ENCODE measurements around the gene GABRB1. TPM values are rescaled to one million over a fixed set of nuclear protein-coding genes. Genes with fewer than 3 reads are reported as not detected.
A peak's percentile ranks its signal among the peaks of the same experiment; 100 is the strongest.

GABRB1 gene
- polyA plus RNA-seq, 2 donors, result not detected

DNA sequence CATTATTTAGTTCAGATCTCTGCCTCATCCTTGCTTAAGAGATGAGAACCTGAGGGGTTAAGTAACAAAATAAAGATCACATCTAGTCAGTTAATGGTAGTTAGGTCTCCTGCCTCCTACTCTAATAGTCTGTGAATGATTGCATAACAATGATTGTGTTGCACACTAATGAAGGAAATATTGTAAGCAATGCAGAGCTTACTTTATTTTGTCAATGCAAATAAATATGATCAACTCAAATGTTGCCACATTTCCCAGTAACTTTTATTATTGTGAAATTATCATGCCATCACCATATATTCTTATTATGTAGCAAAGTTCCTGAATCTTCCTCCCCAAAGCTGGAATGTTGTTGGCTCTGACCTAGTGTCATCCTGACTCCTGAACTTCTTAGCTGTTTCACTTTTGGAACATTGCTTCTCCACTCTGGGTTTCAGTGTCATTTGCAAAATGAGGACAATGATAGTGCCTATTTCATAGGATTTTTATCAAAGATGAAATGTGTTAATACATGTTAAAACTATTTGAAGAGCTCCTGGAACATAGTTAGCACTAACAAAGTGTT, 20.9 kb upstream of the GABRB1 start:
- Histone ChIP-seq H3K9me3 (ENCODE audit: control insufficient read depth in 2 of 2, insufficient read depth in 1 of 2, low read depth in 1 of 2, low read length in 1 of 2) (no peaks in the 10 kb centered on the region), H3K4me3 (ENCODE audit: low read depth in 1 of 2, low read length in 2 of 2) (no peak overlapping the region), H3K4me1 (ENCODE audit: control insufficient read depth in 2 of 2, insufficient read depth in 2 of 2, low read length in 1 of 2) (no peaks in the 10 kb centered on the region), H3K27ac (ENCODE audit: low read depth in 2 of 2, low read length in 1 of 2) (no peak overlapping the region), H3K36me3 (ENCODE audit: control insufficient read depth in 2 of 2, insufficient read depth in 2 of 2, low read length in 1 of 2) (no peaks in the 10 kb centered on the region), H3K27me3 (ENCODE audit: control insufficient read depth in 1 of 2, insufficient read depth in 2 of 2, low read length in 2 of 2) (no peaks in the 10 kb centered on the region)

DNA sequence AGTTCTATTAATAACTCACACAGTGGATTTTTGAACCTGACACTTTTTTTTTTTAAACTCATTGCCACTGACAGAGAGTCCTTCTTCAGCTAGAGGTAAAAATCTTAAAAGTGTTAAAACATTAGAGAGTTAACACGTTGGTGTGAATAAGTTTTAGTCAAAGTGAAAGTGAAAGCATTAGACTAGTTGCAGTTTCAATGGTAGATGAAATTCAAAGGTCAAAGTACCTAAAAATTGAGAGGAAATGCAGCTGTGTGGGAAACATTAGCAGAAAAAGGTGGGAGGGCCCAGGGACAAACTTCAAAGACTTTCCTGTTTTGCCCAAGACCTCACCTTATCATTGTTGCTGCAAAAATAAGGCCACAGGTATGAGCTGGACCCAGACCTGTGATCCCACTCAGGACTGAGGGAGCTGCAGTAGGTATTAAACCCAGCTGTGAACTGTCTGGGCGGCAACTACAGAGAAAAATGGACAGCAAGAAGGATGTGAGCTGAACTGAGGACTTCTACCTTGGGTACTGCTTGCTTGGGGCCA, 20.4 kb upstream of the GABRB1 start:
- H3K27me3 ChIP-seq (ENCODE audit: control insufficient read depth in 1 of 2, insufficient read depth in 2 of 2, low read length in 2 of 2), result no peaks in the 10 kb centered on the region
- H3K9me3 ChIP-seq (ENCODE audit: control insufficient read depth in 2 of 2, insufficient read depth in 1 of 2, low read depth in 1 of 2, low read length in 1 of 2), result no peaks in the 10 kb centered on the region
- 48 to 51% methylated on average over 2 of the region's 2 CpGs for WGBS, 2 donors
- H3K4me3 ChIP-seq (ENCODE audit: low read depth in 1 of 2, low read length in 2 of 2), result no peak overlapping the region
- no peak overlapping the region for H3K27ac ChIP-seq (ENCODE audit: low read depth in 2 of 2, low read length in 1 of 2)
- H3K4me1 ChIP-seq (ENCODE audit: control insufficient read depth in 2 of 2, insufficient read depth in 2 of 2, low read length in 1 of 2), result no peaks in the 10 kb centered on the region
- no peaks in the 10 kb centered on the region for H3K36me3 ChIP-seq (ENCODE audit: control insufficient read depth in 2 of 2, insufficient read depth in 2 of 2, low read length in 1 of 2)

DNA sequence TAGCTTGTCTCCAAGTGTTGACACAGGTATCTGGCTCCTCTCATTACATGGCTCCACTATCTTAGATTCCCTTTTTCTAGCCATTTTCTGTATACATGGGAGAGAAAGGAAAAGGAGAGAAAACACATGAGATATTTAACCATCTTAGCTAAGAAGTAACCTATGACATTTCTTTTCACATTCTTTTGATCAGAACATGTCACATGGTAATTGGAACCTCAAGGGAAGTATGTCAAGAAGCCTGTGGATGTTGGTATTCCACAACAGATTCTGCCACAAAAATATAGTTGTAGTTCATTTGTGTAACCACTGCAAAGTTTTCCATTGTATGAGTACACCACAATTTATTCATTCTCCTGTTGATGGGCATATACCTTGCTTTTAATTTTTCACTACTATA, 18.7 kb upstream of the GABRB1 start:
- Histone ChIP-seq H3K36me3 (ENCODE audit: control insufficient read depth in 2 of 2, insufficient read depth in 2 of 2, low read length in 1 of 2) (no peaks in the 10 kb centered on the region), H3K27me3 (ENCODE audit: control insufficient read depth in 1 of 2, insufficient read depth in 2 of 2, low read length in 2 of 2) (no peaks in the 10 kb centered on the region), H3K4me3 (ENCODE audit: low read depth in 1 of 2, low read length in 2 of 2) (no peak overlapping the region), H3K9me3 (ENCODE audit: control insufficient read depth in 2 of 2, insufficient read depth in 1 of 2, low read depth in 1 of 2, low read length in 1 of 2) (no peaks in the 10 kb centered on the region), H3K4me1 (ENCODE audit: control insufficient read depth in 2 of 2, insufficient read depth in 2 of 2, low read length in 1 of 2) (no peaks in the 10 kb centered on the region), H3K27ac (ENCODE audit: low read depth in 2 of 2, low read length in 1 of 2) (no peak overlapping the region)

DNA sequence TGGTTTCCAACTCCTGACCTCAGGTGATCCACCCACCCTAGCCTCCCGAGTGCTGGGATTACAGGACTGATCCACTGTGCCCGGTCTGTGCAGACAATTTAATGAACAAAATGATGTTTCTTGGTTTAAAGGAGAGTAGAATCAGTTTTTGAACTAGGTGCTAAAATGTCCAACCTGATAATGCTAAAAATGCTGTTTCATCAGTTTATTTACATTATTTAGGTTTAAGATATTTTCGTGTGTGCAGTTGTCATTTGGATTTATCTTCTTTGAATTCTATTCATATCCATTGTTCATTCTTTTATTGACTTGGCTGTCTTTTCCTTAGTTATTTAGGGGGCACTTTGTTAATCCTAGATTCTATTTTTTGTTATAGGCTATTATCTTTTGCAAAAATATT, 18.0 kb upstream of the GABRB1 start:
- Histone ChIP-seq H3K27ac (ENCODE audit: low read depth in 2 of 2, low read length in 1 of 2) (no peak overlapping the region), H3K9me3 (ENCODE audit: control insufficient read depth in 2 of 2, insufficient read depth in 1 of 2, low read depth in 1 of 2, low read length in 1 of 2) (no peaks in the 10 kb centered on the region), H3K4me3 (ENCODE audit: low read depth in 1 of 2, low read length in 2 of 2) (no peak overlapping the region), H3K4me1 (ENCODE audit: control insufficient read depth in 2 of 2, insufficient read depth in 2 of 2, low read length in 1 of 2) (no peaks in the 10 kb centered on the region), H3K27me3 (ENCODE audit: control insufficient read depth in 1 of 2, insufficient read depth in 2 of 2, low read length in 2 of 2) (no peaks in the 10 kb centered on the region), H3K36me3 (ENCODE audit: control insufficient read depth in 2 of 2, insufficient read depth in 2 of 2, low read length in 1 of 2) (no peaks in the 10 kb centered on the region)
- 83 to 90% methylated on average over 3 of the region's 3 CpGs for WGBS, 2 donors

DNA sequence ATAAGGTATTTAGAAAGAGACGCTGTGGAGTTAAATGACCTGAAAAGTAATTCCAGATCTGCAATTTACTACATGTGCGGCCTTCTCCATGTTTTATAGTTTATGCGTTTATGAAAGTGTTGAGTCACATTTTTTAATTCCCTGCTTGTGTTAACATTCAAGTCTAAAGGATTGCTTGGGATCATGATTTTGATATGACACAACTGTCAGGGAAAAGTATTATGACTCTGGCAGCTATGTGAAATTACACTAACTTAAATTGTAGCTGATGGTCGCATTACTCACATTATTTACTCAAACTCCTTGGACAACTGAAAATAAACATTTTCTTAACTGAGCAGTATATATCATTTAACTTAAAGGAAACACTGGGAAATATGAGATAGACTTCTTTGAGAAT, 14.3 kb upstream of the GABRB1 start:
- WGBS, 2 donors, result 72 to 74% methylated on average over 4 of the region's 4 CpGs
- H3K27me3 ChIP-seq (ENCODE audit: control insufficient read depth in 1 of 2, insufficient read depth in 2 of 2, low read length in 2 of 2), result no peaks in the 10 kb centered on the region
- H3K27ac ChIP-seq (ENCODE audit: low read depth in 2 of 2, low read length in 1 of 2), result no peak overlapping the region

DNA sequence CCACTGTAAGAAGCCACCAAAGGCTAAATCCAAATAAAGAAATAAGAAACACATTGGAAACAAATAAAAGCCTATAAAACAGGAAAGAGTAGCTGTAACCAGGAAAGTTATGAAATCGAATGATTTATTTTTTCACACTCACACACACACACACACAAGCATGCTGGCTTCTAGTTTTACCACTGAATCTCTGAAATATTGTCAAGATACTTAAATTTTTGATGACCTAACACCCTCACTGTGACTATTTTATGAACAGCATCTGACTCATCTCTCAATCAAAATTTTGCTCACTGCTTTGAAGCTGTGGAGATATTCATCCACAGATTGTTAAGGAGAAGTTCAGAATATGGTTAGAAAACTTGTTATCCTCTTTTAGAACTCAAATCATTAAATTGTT, 13.9 kb upstream of the GABRB1 start:
- Histone ChIP-seq H3K36me3 (ENCODE audit: control insufficient read depth in 2 of 2, insufficient read depth in 2 of 2, low read length in 1 of 2) (no peaks in the 10 kb centered on the region), H3K4me3 (ENCODE audit: low read depth in 1 of 2, low read length in 2 of 2) (no peak overlapping the region), H3K4me1 (ENCODE audit: control insufficient read depth in 2 of 2, insufficient read depth in 2 of 2, low read length in 1 of 2) (no peaks in the 10 kb centered on the region), H3K9me3 (ENCODE audit: control insufficient read depth in 2 of 2, insufficient read depth in 1 of 2, low read depth in 1 of 2, low read length in 1 of 2) (no peaks in the 10 kb centered on the region), H3K27me3 (ENCODE audit: control insufficient read depth in 1 of 2, insufficient read depth in 2 of 2, low read length in 2 of 2) (no peaks in the 10 kb centered on the region), H3K27ac (ENCODE audit: low read depth in 2 of 2, low read length in 1 of 2) (no peak overlapping the region)
- WGBS, 2 donors, result 58 to 66% methylated on average over 1 of the region's 1 CpG

More for the DNA sequence above, 14.3 kb upstream of the GABRB1 start:
- H3K9me3 ChIP-seq (ENCODE audit: control insufficient read depth in 2 of 2, insufficient read depth in 1 of 2, low read depth in 1 of 2, low read length in 1 of 2), result no peaks in the 10 kb centered on the region
- H3K4me3 ChIP-seq (ENCODE audit: low read depth in 1 of 2, low read length in 2 of 2), result no peak overlapping the region
- no peaks in the 10 kb centered on the region for H3K36me3 ChIP-seq (ENCODE audit: control insufficient read depth in 2 of 2, insufficient read depth in 2 of 2, low read length in 1 of 2)
- no peaks in the 10 kb centered on the region for H3K4me1 ChIP-seq (ENCODE audit: control insufficient read depth in 2 of 2, insufficient read depth in 2 of 2, low read length in 1 of 2)

DNA sequence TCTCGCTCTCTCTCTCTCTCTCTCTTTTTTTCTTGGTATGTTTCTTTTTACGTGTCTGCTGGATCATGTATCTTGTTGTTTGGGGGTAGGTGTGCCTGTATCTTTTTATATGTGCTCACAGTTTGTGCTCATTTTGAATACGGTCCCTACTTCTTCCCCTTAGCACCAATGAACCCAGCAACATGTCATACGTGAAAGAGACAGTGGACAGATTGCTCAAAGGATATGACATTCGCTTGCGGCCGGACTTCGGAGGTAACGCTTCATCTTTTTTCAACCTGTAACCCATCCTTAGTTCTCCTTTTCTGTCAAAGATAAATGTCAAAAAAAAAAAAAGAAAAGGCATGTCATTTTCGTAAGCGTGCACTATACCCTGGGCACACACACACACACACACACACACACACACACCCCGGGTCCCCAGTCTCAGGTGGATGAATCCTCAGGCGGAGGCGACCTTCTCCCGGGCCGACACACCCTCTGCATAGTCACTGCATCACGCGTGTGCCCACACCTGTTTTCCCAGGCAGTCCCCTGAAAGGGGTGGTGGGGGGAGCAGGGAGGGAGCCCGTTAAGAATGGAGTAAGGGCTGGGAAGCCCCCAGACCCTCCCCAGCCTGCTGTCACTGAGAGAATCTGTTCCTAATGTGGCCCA, 511 bp downstream of the GABRB1 start:
- Histone ChIP-seq H3K27ac (ENCODE audit: low read depth in 2 of 2, low read length in 1 of 2) (no peak overlapping the region), H3K4me1 (ENCODE audit: control insufficient read depth in 2 of 2, insufficient read depth in 2 of 2, low read length in 1 of 2) (peaks cover 0 to 11% of the 10 kb centered on the region in 2 donors), H3K27me3 (ENCODE audit: control insufficient read depth in 1 of 2, insufficient read depth in 2 of 2, low read length in 2 of 2) (no peaks in the 10 kb centered on the region), H3K4me3 (ENCODE audit: low read depth in 1 of 2, low read length in 2 of 2) (peak overlapping the region; percentile 35 to 59), H3K9me3 (ENCODE audit: control insufficient read depth in 2 of 2, insufficient read depth in 1 of 2, low read depth in 1 of 2, low read length in 1 of 2) (no peaks in the 10 kb centered on the region), H3K36me3 (ENCODE audit: control insufficient read depth in 2 of 2, insufficient read depth in 2 of 2, low read length in 1 of 2) (no peaks in the 10 kb centered on the region)
- 2 to 4% methylated on average over 19 of the region's 19 CpGs for WGBS, 2 donors

DNA sequence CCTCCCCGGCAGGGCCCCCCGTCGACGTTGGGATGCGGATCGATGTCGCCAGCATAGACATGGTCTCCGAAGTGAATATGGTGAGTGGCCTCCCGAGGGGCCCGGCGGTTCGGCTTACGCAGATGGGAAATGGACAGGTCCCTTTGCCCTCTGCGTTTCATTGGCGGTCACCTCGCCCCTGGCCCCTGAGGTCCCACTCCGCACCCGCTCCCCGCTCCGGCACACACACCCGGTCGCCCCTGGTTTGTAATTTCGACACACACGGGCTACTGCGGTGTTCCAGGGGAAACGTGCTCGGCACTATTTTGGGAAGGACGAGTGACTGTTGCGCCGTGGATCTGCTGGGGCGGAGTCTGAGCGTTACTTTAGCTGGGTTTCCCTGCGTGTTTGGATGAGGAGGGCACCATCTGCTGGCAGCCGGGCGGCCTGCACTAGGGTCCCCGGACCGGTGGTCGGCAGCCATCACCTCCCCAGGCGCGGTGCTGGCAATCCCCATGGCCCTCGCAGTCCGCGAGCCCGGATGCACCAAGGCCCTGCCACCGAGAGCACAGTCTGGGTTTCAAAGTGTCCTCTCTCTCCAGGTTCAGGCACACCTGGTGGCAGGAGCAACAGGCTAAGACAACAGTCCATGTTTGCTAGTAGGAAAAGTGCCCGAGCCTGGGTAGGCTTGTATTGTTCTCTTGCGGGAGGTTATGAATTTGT, 1.2 kb downstream of the GABRB1 start:
- WGBS, 2 donors, result 2 to 3% methylated on average over 45 to 47 of the region's 47 CpGs
- Histone ChIP-seq H3K4me1 (ENCODE audit: control insufficient read depth in 2 of 2, insufficient read depth in 2 of 2, low read length in 1 of 2) (peaks cover 0 to 11% of the 10 kb centered on the region in 2 donors), H3K27me3 (ENCODE audit: control insufficient read depth in 1 of 2, insufficient read depth in 2 of 2, low read length in 2 of 2) (no peaks in the 10 kb centered on the region), H3K9me3 (ENCODE audit: control insufficient read depth in 2 of 2, insufficient read depth in 1 of 2, low read depth in 1 of 2, low read length in 1 of 2) (no peaks in the 10 kb centered on the region), H3K27ac (ENCODE audit: low read depth in 2 of 2, low read length in 1 of 2) (no peak overlapping the region), H3K36me3 (ENCODE audit: control insufficient read depth in 2 of 2, insufficient read depth in 2 of 2, low read length in 1 of 2) (no peaks in the 10 kb centered on the region), H3K4me3 (ENCODE audit: low read depth in 1 of 2, low read length in 2 of 2) (peak overlapping the region; percentile 35 to 59)

DNA sequence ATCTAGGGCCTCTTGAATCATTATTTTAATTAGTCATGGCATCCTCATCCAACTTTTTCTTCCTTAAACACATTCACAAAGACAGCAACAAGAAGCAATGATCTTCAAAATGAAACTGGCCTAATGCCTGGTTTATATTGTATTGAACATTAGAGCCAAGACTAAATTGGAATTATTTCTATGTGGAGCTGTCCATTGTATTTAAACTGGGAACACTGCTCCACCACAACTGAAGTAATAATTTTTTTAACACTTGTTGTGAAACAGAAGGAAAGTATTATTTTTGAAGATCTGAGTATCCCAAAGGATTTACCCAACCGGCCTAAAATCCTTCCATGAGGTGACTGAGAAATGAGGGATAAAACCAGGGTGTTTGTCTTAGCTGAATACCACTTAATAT, 6.9 kb downstream of the GABRB1 start:
- Histone ChIP-seq H3K4me1 (ENCODE audit: control insufficient read depth in 2 of 2, insufficient read depth in 2 of 2, low read length in 1 of 2) (no peaks in the 10 kb centered on the region), H3K9me3 (ENCODE audit: control insufficient read depth in 2 of 2, insufficient read depth in 1 of 2, low read depth in 1 of 2, low read length in 1 of 2) (no peaks in the 10 kb centered on the region), H3K4me3 (ENCODE audit: low read depth in 1 of 2, low read length in 2 of 2) (no peak overlapping the region), H3K27me3 (ENCODE audit: control insufficient read depth in 1 of 2, insufficient read depth in 2 of 2, low read length in 2 of 2) (no peaks in the 10 kb centered on the region), H3K36me3 (ENCODE audit: control insufficient read depth in 2 of 2, insufficient read depth in 2 of 2, low read length in 1 of 2) (no peaks in the 10 kb centered on the region), H3K27ac (ENCODE audit: low read depth in 2 of 2, low read length in 1 of 2) (no peak overlapping the region)
- 60 to 65% methylated on average over 1 of the region's 1 CpG for WGBS, 2 donors

Data from esophagus (tissue), 2 donors.